Effector memory CD4-positive, alpha-beta T cell (primary cell): Measurements from ENCODE around the gene SCAF11.

Source experiments
- DNase-seq, 3 donors: peaks; one replicate each; pipeline ENCODE4 v3.0.0-alpha.2; 2020
- H3K27ac ChIP-seq: 2 replicates; pipeline ENCODE4 v1.7.0; 2013; ENCODE audit warnings: mild to moderate bottlenecking, low read length, moderate library complexity; ENCODE audit not compliant: insufficient read depth, poor library complexity, severe bottlenecking
- H3K27me3 ChIP-seq: replicated peaks from 2 replicates; pipeline ENCODE4 v1.7.0; 2013; ENCODE audit warnings: mild to moderate bottlenecking, low read length; ENCODE audit not compliant: insufficient read depth, control insufficient read depth, poor library complexity, severe bottlenecking
- H3K36me3 ChIP-seq: 2 replicates; pipeline ENCODE4 v1.7.0; 2013; ENCODE audit warnings: mild to moderate bottlenecking, low read length, moderate library complexity; ENCODE audit not compliant: control insufficient read depth, insufficient read depth
- H3K4me1 ChIP-seq: 2 replicates; pipeline ENCODE4 v1.7.0; 2013; ENCODE audit warnings: low read length, mild to moderate bottlenecking; ENCODE audit not compliant: control insufficient read depth, insufficient read depth, poor library complexity, severe bottlenecking
- H3K4me3 ChIP-seq: 2 replicates; pipeline ENCODE4 v1.7.0; 2013; ENCODE audit warnings: low read length, low read depth, mild to moderate bottlenecking; ENCODE audit not compliant: insufficient read depth, poor library complexity, severe bottlenecking
- H3K9me3 ChIP-seq: 2 replicates; pipeline ENCODE4 v1.7.0; 2013; ENCODE audit warnings: mild to moderate bottlenecking, low read length, moderate library complexity; ENCODE audit not compliant: control insufficient read depth

Gene SCAF11

DNA sequence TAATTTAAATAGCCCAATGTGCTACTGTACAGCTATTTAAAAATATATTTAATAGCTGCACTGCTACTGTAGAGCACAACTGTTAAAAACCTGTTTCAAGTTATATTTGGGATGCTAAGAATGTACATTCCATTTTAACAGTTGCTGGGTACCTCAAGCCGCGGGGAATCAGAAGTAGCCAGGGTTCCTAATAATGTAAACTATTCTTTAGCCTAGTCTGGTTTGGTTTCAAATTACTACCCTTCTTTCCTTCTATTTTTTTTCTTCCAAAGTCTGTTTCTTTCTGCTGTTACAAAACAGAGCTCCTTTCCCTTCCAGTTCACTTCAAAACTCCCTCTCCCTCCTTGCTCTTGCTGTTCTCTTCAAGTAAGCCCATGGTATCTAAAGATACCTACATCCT is 21.3 kb downstream of the SCAF11 start:
- H3K27me3 ChIP-seq, result no peaks in the 10 kb centered on the region
- no peak overlapping the region for H3K27ac ChIP-seq
- peaks cover 6% of the 10 kb centered on the region for H3K36me3 ChIP-seq
- DNase-seq, result no peak
- H3K4me1 ChIP-seq, result no peaks in the 10 kb centered on the region
- no peaks in the 10 kb centered on the region for H3K9me3 ChIP-seq
- H3K4me3 ChIP-seq, result no peak overlapping the region

DNA sequence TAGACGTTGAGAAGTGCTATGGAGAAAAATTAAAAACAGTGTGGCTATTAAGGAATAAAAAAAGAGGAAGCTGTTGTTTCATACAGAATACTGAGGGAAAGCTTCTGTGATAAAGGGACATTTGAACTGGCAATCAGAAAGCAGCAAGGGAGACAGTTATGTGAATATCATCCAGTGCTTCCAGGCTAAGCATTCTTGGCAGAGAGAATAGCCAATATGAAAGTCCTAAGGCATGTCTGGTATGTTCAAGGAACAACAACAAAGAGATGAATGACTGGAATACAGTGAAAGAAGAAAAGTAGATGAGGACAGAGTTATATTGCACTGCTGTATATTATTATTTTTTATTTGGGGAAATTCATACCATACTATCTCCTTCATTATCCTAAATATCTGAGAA is 23.9 kb downstream of the SCAF11 start:
- no peaks in the 10 kb centered on the region for H3K27me3 ChIP-seq
- DNase-seq, result no peak
- no peak overlapping the region for H3K27ac ChIP-seq
- no peaks in the 10 kb centered on the region for H3K4me1 ChIP-seq
- H3K9me3 ChIP-seq, result no peaks in the 10 kb centered on the region
- peaks cover 17% of the 10 kb centered on the region for H3K36me3 ChIP-seq
- H3K4me3 ChIP-seq, result no peak overlapping the region

DNA sequence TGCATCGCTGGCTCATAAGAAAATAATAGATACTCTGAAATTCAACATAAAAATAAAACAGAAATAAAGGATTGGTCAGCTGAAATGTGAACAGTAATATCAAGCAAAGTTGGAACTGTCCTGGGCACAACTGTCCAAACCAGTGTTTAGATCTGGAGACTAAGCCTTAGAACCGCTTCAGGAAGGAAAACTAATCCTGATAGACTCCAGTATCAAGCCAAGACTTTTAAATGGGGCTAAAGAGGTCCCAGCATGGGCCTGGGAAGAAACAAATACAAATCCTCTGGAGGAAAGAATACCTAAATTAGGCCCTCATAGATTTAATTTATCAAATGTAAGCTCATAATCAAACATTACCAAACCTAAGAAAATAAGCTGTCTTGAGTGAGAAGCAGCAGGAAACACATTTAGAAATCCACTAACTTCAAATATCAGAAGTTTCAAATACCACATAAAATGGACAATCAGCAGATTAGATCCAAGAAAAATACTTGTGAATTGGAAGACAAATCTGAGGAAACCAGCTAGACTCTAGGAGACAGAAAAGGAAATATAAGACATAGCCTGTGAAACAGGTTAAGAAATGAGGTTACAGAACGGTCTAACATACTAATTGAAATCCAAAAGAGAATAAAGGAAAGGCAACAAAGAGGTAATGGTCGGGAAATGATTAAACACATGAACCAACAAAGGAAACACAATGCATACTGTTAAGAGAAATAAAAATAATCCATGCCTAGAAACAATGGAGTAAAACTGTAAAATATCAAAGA is 27.6 kb downstream of the SCAF11 start:
- DNase-seq, result no peak
- peaks cover 17% of the 10 kb centered on the region for H3K36me3 ChIP-seq
- no peak overlapping the region for H3K27ac ChIP-seq
- no peak overlapping the region for H3K4me3 ChIP-seq
- no peaks in the 10 kb centered on the region for H3K4me1 ChIP-seq
- H3K9me3 ChIP-seq, result no peaks in the 10 kb centered on the region
- no peaks in the 10 kb centered on the region for H3K27me3 ChIP-seq

DNA sequence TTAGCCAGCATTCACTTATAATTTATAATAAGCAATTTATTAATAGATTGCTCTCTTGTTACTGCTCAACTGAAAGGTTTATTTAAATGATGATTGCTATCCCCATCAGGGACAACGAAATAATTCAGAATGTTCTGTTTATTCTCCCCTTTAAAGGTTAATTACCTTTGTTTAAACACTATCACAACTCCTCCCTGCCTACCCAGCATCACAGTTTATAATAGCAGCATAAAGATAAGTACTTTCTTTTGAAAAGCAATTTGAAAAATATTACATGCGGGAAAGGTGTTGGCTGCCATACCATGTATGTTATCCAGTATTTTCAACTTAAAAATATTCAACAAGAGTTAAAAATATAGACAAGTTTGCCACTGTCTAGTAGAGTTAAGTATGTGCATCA is 30.6 kb downstream of the SCAF11 start:
- no peak overlapping the region for H3K27ac ChIP-seq
- H3K9me3 ChIP-seq, result no peaks in the 10 kb centered on the region
- H3K27me3 ChIP-seq, result no peaks in the 10 kb centered on the region
- H3K36me3 ChIP-seq, result peaks cover 17% of the 10 kb centered on the region
- no peak overlapping the region for H3K4me3 ChIP-seq
- H3K4me1 ChIP-seq, result no peaks in the 10 kb centered on the region
- no peak for DNase-seq

DNA sequence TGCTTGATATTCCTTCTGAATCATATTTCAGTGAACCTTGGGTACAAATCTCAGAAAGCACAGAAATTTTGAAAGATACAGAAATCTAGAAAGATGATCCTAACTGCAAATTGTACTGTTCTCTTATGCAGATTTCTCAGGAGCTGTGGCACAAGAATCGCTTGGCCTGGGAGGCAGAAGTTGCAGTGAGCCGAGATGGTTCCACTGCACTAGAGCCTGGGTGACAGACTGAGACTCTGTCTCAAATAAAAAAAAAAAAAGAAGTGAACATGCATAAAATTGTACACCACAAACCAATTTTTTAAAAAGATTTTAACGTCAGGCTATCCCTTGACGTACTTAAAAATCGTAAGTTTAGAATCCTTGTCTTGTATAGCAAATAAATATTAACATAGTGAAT is 31.3 kb downstream of the SCAF11 start:
- no peaks in the 10 kb centered on the region for H3K4me1 ChIP-seq
- H3K27me3 ChIP-seq, result no peaks in the 10 kb centered on the region
- no peak for DNase-seq
- H3K36me3 ChIP-seq, result peaks cover 17% of the 10 kb centered on the region
- H3K27ac ChIP-seq, result no peak overlapping the region
- H3K9me3 ChIP-seq, result no peaks in the 10 kb centered on the region
- H3K4me3 ChIP-seq, result no peak overlapping the region

DNA sequence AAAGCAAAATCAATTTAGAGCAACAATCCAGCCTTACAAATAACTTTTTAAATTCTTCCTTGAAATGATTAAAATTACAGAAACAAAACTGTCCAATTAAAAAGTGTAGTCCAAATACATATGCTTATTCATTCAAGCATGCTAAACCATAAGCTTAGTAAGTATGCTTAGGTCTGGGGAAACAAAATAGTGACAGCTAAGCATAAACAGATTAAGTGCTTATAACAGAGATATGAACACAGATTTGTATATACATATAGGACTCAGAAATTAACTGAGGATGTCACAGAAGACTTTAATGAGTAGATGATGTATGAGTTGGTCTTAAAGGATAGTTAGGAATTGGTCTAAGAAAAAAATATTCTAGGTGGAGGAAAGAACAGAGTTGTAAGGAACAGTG is 41.8 kb downstream of the SCAF11 start:
- DNase-seq, result no peak
- Histone ChIP-seq H3K27me3 (no peaks in the 10 kb centered on the region), H3K27ac (no peak overlapping the region), H3K4me1 (no peaks in the 10 kb centered on the region), H3K4me3 (no peak overlapping the region), H3K36me3 (peaks cover 31% of the 10 kb centered on the region), H3K9me3 (no peaks in the 10 kb centered on the region)

DNA sequence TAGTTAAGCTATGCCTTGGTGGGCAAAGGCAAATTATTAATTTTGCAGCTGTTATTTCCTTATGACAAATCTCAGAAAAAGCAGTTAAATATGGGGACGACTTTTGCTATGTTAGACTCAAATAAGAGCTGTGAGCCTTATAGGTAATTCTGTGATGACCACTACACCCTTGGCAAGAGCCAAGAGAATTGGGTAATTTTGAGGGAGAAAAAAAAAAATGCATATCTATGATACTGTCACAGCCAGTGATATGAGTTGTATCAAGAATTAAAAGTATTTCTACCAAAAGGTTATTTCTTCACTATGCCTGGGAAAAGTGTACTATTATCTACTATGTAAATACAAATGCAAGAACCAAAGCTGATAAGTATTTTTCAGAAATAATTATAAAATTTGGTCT is 43.9 kb downstream of the SCAF11 start:
- Histone ChIP-seq H3K27me3 (no peaks in the 10 kb centered on the region), H3K27ac (no peak overlapping the region), H3K4me1 (no peaks in the 10 kb centered on the region), H3K36me3 (peaks cover 41% of the 10 kb centered on the region), H3K9me3 (no peaks in the 10 kb centered on the region), H3K4me3 (no peak overlapping the region)
- no peak for DNase-seq

DNA sequence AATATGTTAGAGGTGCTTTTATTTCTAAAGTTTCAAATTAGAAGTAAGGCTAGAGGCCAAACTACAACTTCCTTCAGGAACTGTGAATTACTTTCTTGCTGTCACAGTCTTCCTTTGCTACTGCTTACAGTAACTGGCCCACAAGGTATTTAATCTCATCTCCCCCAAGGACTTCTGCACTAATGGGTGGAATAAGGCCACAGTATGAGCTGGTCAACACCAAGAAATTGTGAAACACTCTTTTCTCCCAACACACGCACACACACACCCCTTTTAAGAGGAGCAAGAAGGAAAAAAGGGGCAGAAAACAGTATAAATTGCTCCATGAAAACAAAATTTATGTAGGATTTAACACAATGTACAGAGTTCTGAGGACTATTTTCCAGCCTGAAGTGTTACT is 45.6 kb downstream of the SCAF11 start:
- Histone ChIP-seq H3K27me3 (no peaks in the 10 kb centered on the region), H3K4me3 (no peak overlapping the region), H3K9me3 (no peaks in the 10 kb centered on the region), H3K4me1 (no peaks in the 10 kb centered on the region), H3K36me3 (peaks cover 41% of the 10 kb centered on the region), H3K27ac (no peak overlapping the region)
- no peak for DNase-seq

DNA sequence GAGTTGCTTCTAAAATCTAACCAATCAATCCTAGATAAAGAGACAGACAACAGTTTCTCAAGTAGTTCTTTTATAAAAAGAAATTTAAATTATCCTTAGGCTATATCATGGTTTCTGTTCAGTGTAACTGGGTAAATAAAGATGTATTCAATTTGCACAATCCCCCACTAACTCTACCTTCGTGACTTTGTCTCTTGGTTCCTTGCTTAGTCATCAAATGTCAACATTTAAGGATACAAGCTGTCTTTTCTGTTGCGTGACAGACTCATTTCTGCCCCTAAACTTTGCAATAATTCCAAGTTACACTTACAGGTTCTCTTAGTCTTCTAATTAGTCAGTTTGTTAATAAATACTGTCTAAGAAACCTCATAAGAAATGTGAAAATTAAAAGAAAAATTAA is 50.6 kb downstream of the SCAF11 start:
- no peak for DNase-seq
- Histone ChIP-seq H3K4me3 (no peak overlapping the region), H3K4me1 (no peaks in the 10 kb centered on the region), H3K27ac (no peak overlapping the region), H3K27me3 (no peaks in the 10 kb centered on the region), H3K9me3 (no peaks in the 10 kb centered on the region), H3K36me3 (peaks cover 15% of the 10 kb centered on the region)

DNA sequence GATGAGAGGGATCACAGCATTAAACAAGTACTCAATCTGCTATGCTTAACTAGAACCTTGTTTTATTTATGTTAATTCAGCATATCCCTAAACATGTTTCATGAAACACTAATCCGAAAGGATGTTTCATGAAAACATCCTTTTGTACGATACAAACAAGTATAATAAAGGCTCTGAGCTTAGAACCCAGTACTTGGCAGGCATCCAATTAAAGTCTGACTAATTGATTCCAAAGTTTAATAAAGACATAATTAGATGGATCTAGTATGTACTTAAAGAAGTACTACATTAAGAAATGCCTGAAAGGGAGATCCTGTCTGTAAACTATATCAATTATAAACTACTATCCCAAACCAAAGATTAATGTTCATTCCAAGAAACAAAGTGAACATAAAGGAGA is 51.8 kb downstream of the SCAF11 start:
- no peak for DNase-seq
- Histone ChIP-seq H3K4me1 (no peaks in the 10 kb centered on the region), H3K9me3 (no peaks in the 10 kb centered on the region), H3K36me3 (peaks cover 12% of the 10 kb centered on the region), H3K4me3 (no peak overlapping the region), H3K27me3 (no peaks in the 10 kb centered on the region), H3K27ac (no peak overlapping the region)
